A549 (cell line): ENCODE measurements around the gene LPCAT4.

Experiments
- CTCF ChIP-seq: fragments of >200 bp; sonication (Bioruptor Twin); formaldehyde crosslinking; IDR thresholded peaks from 3 replicates; pipeline ENCODE4 v1.5.1; 2016
- JUN ChIP-seq, 2 experiments: fragments of >200 bp; sonication (Bioruptor Twin); formaldehyde crosslinking; IDR thresholded peaks; 2 replicates in 1 of 2; 3 replicates in 1 of 2; pipeline ENCODE4 v1.6.1; 2016 to 2017
- MAFK ChIP-seq: fragments of 450-650 bp; IDR thresholded peaks from 2 replicates; pipeline ENCODE4 v1.6.1; 2014; ENCODE audit not compliant: partially characterized antibody
- MAX ChIP-seq: IDR thresholded peaks from 2 replicates; pipeline ENCODE4 v1.6.1; 2012
- POLR2A ChIP-seq: IDR thresholded peaks from 2 replicates; pipeline ENCODE4 v1.6.1; 2012; ENCODE audit warnings: mild to moderate bottlenecking, low read length
- RFX5 ChIP-seq: fragments of 450-650 bp; IDR thresholded peaks from 2 replicates; pipeline ENCODE4 v1.7.1; 2014; ENCODE audit warnings: antibody characterized with exemption, mild to moderate bottlenecking, moderate library complexity

GRCh38 chr15:34362047-34362773, 4.8 kb downstream of the LPCAT4 start:
- no peak for TF ChIP-seq MAX
- no peak for TF ChIP-seq MAFK
- TF ChIP-seq CTCF, result no peak
- no peak for TF ChIP-seq RFX5
- TF ChIP-seq JUN (IDR thresholded peaks at IDR 0.05), result no peak
- TF ChIP-seq POLR2A, result no peak
